ENCODE measurements around the gene STAT3.

STAT3 gene

DNA sequence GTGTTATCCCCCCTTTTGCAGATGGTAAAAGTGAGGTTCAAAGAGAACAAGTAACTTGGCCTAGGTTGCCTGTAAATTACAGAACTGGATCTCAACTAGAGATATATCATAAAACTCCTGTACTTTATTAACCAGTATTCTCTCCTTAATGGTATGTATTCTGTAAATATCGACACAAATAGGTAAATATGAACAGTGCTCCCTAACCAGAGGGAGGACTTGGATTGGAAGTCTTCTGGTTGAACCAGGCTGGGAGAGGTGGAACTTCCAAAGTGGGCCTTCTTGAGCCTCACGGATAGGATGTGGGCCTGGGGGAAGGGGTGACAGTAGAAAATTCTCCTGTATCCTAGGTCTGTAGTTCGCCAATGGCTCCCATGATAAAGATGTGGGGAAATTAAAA lies 92.2 kb downstream of the STAT3 start:
- no peak for TF ChIP-seq JUND (IDR thresholded peaks at IDR 0.05; ENCODE audit: low read depth)
- DNase-seq (ENCODE audit: low read depth in 1 of 2, low spot score in 1 of 2) = no peak
- in situ Hi-C loops (cut with HindIII; ENCODE audit: low pct_unique_long_range_greater_than_20kb, low sequenced_read_pairs) = no loop called here

DNA sequence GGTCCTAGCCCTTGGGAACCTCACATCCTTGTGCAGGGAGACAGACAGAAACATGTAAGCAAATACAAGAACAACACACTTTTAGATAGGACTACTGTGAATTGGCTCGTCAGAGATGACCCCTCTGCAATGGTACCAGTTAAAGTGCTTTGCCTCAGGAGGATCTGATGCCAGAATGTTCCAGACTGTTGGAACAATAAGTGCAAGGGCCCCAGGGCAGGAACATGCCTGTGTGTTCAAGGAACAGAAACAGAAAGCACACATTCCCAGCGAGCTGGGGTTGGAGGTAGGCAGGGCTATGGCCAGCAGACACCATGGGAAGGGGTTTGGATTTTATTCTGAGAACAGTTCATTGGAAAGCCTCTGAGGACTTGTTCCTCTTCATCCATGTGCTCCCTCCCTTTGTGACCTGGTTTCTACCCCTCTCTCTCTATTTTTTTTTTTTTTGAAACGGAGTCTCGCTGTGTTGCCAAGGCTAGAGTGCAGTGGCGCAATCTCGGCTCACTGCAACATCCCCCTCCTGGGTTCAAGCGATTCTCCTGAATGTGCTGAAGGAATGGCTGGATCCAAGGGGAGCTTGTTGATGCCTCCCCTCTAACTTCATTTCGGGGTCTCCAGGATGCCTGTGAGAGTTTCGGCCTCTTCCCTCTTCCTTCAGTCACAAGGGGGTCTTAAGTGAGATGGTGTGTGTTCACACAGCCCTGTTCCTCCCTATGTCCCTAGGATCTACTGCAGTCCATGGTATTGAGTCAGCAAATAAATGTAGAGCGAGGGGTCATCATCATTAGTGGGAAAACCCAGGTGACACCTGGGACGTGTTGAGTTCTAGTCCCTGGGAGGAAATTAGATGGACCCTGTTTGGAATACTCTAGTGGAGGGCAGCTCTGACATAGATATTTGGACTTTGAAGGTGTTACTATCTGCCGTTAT lies 93.5 kb downstream of the STAT3 start:
- peak in 1 of 2 experiments; percentile 75 for DNase-seq (ENCODE audit: low read depth in 1 of 2, low spot score in 1 of 2)
- in situ Hi-C loops (cut with HindIII; ENCODE audit: low pct_unique_long_range_greater_than_20kb, low sequenced_read_pairs) = no loop called here
- no peak for TF ChIP-seq JUND (IDR thresholded peaks at IDR 0.05; ENCODE audit: low read depth)

DNA sequence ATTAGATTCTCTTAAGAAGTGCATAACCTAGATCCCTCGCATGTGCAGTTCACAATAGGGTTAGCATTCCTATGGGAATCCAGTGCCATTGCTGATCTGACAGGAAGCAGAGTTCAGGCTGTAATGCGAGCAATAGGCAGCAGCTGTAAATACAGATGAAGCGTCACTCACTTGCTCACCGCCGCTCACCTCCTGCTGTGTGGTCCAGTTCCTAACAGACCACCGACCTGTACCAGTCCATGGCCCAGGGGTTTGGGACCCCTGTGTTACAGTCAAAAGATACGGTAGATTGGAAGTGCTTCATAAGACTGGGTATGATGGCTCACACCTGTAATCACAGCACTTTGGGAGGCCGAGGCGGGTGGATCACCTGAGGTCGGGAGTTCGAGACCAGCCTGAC lies 97.1 kb downstream of the STAT3 start:
- no peak for DNase-seq (ENCODE audit: low read depth in 1 of 2, low spot score in 1 of 2)
- no peak for TF ChIP-seq JUND (IDR thresholded peaks at IDR 0.05; ENCODE audit: low read depth)
- in situ Hi-C loops (cut with HindIII; ENCODE audit: low pct_unique_long_range_greater_than_20kb, low sequenced_read_pairs) = no loop called here

DNA sequence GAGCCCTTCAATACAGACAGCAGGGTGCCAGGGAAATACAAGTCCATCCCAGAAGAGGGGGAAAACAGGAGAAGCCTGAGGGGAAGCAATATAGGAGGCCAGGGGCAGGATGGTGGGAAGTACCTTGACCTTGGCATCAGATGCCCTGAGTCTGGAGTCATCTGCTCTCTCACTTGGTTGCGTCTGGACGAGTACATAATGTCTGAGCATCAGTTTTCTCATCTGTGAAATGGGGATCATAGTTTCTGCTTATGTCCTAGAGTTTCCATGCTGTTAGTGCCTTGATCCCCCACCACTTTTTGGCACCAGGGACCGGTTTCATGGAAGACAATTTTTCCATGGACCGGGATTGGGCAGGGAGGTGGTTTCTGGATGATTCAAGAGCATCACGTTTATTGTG lies 97.7 kb downstream of the STAT3 start:
- TF ChIP-seq JUND (IDR thresholded peaks at IDR 0.05; ENCODE audit: low read depth) = no peak
- DNase-seq (ENCODE audit: low read depth in 1 of 2, low spot score in 1 of 2) = no peak
- in situ Hi-C loops (cut with HindIII; ENCODE audit: low pct_unique_long_range_greater_than_20kb, low sequenced_read_pairs) = no loop called here

DNA sequence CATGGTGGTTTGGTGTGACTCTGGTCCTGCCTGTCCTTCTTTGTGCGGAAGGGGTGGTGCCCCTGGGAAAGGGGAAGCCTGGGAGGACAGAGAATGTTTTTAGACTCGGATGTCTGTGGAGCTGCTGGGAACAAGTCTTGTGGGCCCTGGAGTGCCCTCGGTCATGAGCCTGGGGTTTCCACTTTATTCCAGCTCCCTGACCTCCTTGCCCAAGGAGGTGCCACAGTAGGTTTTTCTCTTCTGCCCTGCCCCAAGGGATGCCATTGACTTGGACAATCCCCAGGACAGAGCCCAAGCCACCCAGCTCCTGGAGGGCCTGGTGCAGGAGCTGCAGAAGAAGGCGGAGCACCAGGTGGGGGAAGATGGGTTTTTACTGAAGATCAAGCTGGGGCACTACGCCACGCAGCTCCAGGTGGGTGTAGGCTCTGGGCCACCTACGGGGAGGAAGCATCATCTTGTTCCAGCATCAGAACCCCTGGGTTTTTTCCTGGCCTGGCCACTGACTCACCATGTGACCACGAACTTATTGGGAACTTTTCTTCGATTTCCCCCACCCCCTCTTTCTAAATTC lies 98.5 kb downstream of the STAT3 start:
- in situ Hi-C loops (cut with HindIII; ENCODE audit: low pct_unique_long_range_greater_than_20kb, low sequenced_read_pairs) = no loop called here
- DNase-seq (ENCODE audit: low read depth in 1 of 2, low spot score in 1 of 2) = no peak
- TF ChIP-seq JUND (IDR thresholded peaks at IDR 0.05; ENCODE audit: low read depth) = no peak

DNA sequence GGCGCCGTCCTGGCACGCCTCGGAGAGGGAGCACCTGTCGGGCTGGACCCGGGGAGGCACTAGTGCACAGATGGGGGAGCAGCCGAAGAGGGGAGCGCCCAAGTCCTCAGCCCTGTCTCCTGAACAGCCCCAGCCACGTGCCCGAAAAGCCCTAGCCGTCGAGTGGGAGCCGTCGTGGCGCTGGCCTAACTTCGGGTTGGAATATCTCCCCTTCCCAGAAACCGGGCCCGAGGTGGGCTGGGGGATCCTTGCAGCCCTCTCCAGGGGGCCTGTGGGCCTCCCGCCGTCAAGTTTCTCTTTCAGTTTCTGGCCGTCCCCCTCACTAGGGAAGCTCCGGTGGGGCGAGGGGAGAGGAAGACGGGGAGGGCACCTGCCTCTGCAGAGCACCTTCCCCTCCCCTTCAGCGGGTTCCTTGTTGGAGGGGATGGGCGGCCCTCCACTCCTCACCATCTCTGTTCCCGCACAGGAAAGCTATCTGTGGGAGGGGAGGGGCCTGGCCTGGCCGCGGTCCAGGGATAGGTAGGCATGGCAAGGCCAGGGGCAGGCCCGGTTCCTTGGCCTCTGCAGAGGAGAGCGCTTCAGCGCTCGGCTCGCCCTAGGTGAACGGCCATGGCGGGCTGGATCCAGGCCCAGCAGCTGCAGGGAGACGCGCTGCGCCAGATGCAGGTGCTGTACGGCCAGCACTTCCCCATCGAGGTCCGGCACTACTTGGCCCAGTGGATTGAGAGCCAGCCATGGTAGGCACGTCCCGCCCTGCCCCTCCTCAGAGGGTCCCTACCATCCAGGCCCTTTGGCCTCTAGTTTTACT lies 99.2 kb downstream of the STAT3 start:
- in situ Hi-C loops (cut with HindIII; ENCODE audit: low pct_unique_long_range_greater_than_20kb, low sequenced_read_pairs) = no loop called here
- DNase-seq (ENCODE audit: low read depth in 1 of 2, low spot score in 1 of 2) = no peak
- TF ChIP-seq JUND (IDR thresholded peaks at IDR 0.05; ENCODE audit: low read depth) = no peak

DNA sequence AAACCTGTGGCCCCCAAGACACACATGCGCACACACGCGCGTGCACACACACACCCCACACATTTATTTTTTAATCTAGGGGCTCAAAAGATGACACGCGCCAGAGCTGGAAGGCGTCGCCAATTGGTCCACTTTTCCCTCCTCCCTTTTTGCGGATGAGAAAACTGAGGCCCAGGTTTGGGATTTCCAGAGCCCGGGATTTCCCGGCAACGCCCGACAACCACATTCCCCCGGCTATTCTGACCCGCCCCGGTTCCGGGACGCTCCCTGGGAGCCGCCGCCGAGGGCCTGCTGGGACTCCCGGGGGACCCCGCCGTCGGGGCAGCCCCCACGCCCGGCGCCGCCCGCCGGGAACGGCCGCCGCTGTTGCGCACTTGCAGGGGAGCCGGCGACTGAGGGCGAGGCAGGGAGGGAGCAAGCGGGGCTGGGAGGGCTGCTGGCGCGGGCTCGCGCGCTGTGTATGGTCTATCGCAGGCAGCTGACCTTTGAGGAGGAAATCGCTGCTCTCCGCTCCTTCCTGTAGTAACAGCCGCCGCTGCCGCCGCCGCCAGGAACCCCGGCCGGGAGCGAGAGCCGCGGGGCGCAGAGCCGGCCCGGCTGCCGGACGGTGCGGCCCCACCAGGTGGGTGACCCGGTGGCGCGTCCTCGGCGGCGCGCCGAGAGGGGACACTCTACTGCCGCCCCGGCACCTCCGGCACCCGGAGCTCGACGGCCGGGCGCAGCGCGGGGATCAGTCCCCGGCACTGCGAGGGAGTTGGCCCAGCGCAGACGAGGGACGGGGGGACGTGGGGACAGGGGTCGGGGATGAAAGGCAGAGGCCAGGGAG lies 100.1 kb downstream of the STAT3 start, which contains the start of gene STAT5A:
Gene STAT5A, plus strand, starts transcription at position 522 of the 826 bp plus-strand sequence. CDS start 914 bp downstream, outside the sequence.
- no peak for TF ChIP-seq JUND (IDR thresholded peaks at IDR 0.05; ENCODE audit: low read depth)
- in situ Hi-C loops (cut with HindIII; ENCODE audit: low pct_unique_long_range_greater_than_20kb, low sequenced_read_pairs) = no loop called here
- peak; percentile 64 to 92 for DNase-seq (ENCODE audit: low read depth in 1 of 2, low spot score in 1 of 2)

DNA sequence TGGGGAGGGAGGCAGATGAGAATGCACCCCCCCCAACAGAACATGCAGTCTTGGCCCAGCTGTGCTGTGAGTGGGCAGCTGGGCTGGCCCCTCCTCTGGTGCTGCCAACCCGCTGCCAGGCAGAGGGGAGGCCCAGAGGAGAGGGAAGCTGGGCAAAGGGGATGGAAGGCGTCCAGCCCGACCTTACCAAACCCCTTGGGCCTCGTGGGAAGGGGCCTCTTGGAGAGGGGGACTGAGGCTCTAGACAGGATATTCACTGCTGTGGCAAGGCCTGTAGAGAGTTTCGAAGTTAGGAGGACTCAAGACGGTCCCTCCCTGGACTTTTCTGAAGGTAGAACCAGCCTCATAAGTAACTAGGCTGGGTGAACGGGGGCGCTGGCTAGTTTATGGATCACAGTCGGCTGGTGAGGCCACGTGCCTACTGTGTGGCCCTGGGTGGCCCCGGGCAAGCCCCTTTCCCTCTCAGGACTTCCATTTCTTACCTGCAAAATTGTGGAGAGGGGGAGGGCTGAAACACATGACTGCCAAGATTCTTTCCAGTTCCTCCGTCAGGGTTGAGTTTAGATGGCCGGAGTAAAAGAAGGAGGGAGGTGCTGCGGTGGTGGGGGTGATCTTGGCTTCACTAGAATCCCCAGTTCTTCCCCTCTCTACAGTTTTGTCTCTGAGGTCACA lies 100.8 kb downstream of the STAT3 start:
- in situ Hi-C loops (cut with HindIII; ENCODE audit: low pct_unique_long_range_greater_than_20kb, low sequenced_read_pairs) = no loop called here

DNA sequence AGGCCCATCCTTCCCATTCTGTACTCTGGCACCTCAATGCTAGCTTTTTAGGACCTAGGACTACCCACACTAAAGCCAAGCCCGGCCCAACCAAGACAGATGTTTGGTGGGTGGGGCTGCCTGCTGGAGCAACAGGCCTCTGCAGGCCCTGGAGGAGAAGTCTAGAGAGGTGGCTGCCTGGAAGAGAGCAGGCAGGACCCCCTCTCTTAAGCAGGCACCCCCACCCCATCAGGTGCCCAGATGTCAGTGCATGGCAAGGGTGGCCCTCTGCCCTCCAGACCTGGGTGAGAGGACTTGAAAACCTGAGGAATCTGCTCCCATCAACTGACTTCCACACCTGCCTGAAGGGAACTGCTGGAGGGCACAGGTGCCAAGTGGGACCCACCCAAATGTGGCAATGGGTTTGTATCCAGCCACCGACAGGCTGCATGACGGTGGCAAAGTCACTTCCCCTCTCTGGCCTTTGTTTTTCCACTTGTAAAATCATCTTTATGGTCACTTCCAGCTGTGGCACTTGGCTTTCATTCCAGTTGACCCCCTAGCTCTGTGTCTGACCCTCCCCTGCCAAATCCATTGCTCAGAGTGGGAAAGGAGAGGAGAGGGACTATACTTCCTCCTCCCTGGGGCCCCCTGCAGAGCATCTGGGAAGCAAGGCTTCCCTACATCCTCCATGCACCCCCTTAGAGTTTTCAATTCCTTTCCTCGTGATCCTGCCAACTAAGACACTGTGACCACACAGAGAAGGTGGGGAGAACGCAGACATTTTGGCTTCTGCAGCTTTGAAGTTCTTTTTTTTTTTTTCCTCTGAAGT lies 101.6 kb downstream of the STAT3 start:
- in situ Hi-C loops (cut with HindIII; ENCODE audit: low pct_unique_long_range_greater_than_20kb, low sequenced_read_pairs) = no loop called here
- TF ChIP-seq JUND (IDR thresholded peaks at IDR 0.05; ENCODE audit: low read depth) = no peak
- no peak for DNase-seq (ENCODE audit: low read depth in 1 of 2, low spot score in 1 of 2)

More for the DNA sequence above, 100.8 kb downstream of the STAT3 start:
- TF ChIP-seq JUND (IDR thresholded peaks at IDR 0.05; ENCODE audit: low read depth) = no peak
- DNase-seq (ENCODE audit: low read depth in 1 of 2, low spot score in 1 of 2) = no peak

DNA sequence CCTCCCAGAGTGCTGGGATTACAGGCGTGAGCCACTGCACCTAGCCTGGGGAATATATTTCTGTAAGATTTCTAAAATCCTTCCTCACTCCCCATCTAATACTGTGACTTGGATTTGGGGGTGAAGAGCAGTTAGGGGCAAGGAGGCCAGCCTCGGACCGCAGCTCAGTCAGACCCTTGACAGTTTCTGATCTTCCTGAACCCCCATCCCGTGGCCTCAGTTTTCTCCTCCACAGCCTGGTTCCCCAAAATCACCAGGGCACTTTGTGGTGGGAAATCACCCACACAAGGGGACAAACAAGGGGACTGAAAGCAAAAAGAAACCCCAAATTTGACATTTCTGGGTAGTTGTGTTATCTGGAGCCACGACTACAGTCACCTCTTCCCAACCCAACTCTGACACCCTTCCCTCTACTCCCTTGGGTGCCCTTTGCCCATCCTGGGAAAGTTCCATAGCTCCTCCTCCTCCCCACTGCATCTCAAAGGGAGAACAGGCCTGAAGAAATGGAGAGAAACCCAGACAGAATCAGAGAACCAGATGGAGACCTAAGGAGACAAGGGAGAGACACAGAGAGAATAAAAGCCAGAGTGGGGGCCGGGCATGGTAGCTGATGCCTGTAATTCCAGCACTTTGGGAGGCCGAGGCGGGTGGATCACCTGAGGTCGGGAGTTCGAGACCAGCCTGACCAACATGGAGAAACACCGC lies 102.7 kb downstream of the STAT3 start:
- TF ChIP-seq JUND (IDR thresholded peaks at IDR 0.05; ENCODE audit: low read depth) = no peak
- in situ Hi-C loops (cut with HindIII; ENCODE audit: low pct_unique_long_range_greater_than_20kb, low sequenced_read_pairs) = no loop called here
- no peak for DNase-seq (ENCODE audit: low read depth in 1 of 2, low spot score in 1 of 2)

Measured in T47D (cell line).